ENCODE data around the gene CYTL1.
A peak's percentile ranks its signal among the peaks of the same experiment; 100 is the strongest.
"Not testable (repeated sequence)": the region's sequence is repeated elsewhere in the genome, so short reads cannot be mapped to it uniquely, and the experiment has no call there.

CYTL1 gene

DNA sequence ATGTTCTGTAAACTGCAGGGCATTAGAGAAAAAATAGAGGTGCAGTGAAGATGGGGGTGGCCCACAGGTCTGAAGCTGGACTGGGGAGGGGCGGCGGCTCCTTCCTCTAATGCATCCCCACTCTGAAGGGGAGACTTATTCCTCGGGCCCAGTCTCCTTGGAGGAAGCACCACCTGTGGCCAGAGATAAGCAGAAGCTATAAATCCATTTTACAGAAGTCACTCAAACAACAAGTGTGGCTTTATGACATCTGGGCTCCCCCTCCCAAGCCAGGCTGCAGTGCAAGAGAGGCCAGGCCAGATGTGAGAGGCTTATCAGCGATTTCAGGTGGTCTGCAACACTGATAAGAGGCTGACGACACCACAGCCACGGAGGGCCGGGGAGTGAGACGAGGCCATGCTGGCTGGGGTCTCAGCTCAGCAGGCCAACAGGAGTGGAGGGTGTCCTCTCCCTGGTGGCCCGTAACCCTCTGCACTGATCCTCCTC is 15.8 kb downstream of the CYTL1 start:
- TF ChIP-seq GATA1 (IDR thresholded peaks at IDR 0.05; ENCODE audit: low read depth, low read length) (peak; percentile 76), POLR2A (IDR thresholded peaks at IDR 0.05; ENCODE audit: low read length) (no peak)
- peak; percentile 89 to 98 for DNase-seq

DNA sequence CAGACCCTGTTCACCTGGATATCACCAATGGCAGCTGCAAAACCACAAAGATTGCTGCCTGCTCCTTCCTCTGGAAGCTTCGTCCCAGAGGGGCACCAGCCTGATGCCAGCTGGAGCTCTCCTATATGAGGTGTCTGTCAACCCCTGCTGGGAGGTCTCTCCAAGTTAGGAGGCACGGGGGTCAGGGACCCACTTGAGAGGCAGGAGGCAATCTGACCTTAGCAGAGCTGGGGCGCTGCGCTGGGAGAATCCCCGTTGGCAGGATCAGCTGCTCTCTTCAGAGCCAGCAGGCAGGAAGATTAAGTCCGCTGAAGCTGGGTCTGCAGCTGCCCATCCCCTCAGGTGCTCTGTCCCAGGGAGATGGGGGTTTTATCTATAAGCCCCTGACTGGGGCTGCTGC is 17.6 kb downstream of the CYTL1 start:
- DNase-seq, result not testable (repeated sequence)

- DNase-seq, result not testable (repeated sequence)
These were observed 22.3 kb downstream of the CYTL1 start for GRCh38 chr4:4996935-4997334.

- DNase-seq, result no peak
- TF ChIP-seq GATA1 (IDR thresholded peaks at IDR 0.05; ENCODE audit: low read depth, low read length) (no peak), POLR2A (IDR thresholded peaks at IDR 0.05; ENCODE audit: low read length) (no peak)
These were observed 23.4 kb downstream of the CYTL1 start for GRCh38 chr4:4995908-4996265.

- peak; percentile 79 to 86 for DNase-seq
- no peak for TF ChIP-seq GATA1 (IDR thresholded peaks at IDR 0.05; ENCODE audit: low read depth, low read length)
- TF ChIP-seq POLR2A (IDR thresholded peaks at IDR 0.05; ENCODE audit: low read length), result no peak
These were observed 24.0 kb downstream of the CYTL1 start for GRCh38 chr4:4995103-4995907.

- no peak for DNase-seq
- TF ChIP-seq GATA1 (IDR thresholded peaks at IDR 0.05; ENCODE audit: low read depth, low read length) (no peak), POLR2A (IDR thresholded peaks at IDR 0.05; ENCODE audit: low read length) (no peak)
These were observed 24.8 kb downstream of the CYTL1 start for GRCh38 chr4:4994312-4995097.

GRCh38 chr4:4992833-4993232 is 26.4 kb downstream of the CYTL1 start:
- no peak for TF ChIP-seq GATA1 (IDR thresholded peaks at IDR 0.05; ENCODE audit: low read depth, low read length)
- no peak for TF ChIP-seq POLR2A (IDR thresholded peaks at IDR 0.05; ENCODE audit: low read length)
- no peak for DNase-seq

- no peak for DNase-seq
- TF ChIP-seq GATA1 (IDR thresholded peaks at IDR 0.05; ENCODE audit: low read depth, low read length), result no peak
- no peak for TF ChIP-seq POLR2A (IDR thresholded peaks at IDR 0.05; ENCODE audit: low read length)
These were observed 27.6 kb downstream of the CYTL1 start for GRCh38 chr4:4991541-4992099.

GRCh38 chr4:4990857-4991540 is 28.3 kb downstream of the CYTL1 start:
- TF ChIP-seq POLR2A (IDR thresholded peaks at IDR 0.05; ENCODE audit: low read length), result no peak
- no peak for TF ChIP-seq GATA1 (IDR thresholded peaks at IDR 0.05; ENCODE audit: low read depth, low read length)
- DNase-seq, result peak in 1 of 2 experiments; percentile 42

DNA sequence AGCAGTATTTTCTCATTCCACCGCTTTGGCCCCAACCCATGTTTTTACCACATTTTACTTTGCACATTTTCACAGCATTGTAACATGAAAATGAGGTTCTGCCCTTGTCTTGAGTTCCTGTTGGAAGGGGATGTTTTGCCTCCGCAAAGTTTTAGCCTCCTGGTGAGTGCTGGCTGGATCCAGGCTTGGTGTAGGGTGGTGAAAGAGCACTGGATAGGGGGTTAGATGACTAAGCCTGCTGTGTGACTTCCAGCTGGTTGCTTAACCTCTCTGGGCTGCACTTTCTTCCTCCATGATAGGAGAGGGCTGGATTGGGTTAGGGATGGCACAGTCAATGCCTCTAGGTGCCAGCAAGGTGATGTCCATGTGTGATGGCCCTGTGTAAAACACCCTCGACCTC is 28.9 kb downstream of the CYTL1 start:
- no peak for DNase-seq
- TF ChIP-seq GATA1 (IDR thresholded peaks at IDR 0.05; ENCODE audit: low read depth, low read length) (no peak), POLR2A (IDR thresholded peaks at IDR 0.05; ENCODE audit: low read length) (no peak)

DNA sequence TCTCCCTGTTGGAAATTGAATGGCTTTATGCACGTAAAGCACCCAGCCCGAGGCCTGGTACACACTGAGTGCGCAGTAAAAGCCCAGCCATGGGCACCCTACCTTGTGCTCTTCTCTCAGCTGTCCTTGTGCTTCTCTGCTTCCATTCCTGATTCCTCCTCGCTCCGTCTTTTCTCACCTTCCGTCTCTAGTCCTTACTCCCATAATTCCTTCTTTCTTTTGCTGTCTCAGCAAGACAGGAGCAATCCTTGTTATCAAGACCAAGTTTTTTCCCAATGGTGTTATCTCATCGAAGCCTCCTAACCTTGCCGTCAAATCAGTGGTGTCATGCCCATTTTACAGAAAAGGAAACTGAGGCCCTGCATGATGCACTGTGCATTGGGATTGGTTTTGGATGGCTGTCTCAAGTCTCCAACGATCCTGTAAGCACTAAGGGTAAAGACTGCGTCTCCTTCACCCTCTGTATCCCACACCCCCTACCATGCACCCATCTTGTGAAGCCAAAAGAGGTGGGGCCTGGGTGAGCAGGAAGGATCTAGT is 30.1 kb downstream of the CYTL1 start:
- no peak for DNase-seq
- TF ChIP-seq POLR2A (IDR thresholded peaks at IDR 0.05; ENCODE audit: low read length), result no peak
- TF ChIP-seq GATA1 (IDR thresholded peaks at IDR 0.05; ENCODE audit: low read depth, low read length), result no peak

GRCh38 chr4:4987656-4988055 is 31.6 kb downstream of the CYTL1 start:
- no peak for DNase-seq
- no peak for TF ChIP-seq POLR2A (IDR thresholded peaks at IDR 0.05; ENCODE audit: low read length)
- TF ChIP-seq GATA1 (IDR thresholded peaks at IDR 0.05; ENCODE audit: low read depth, low read length), result no peak

DNA sequence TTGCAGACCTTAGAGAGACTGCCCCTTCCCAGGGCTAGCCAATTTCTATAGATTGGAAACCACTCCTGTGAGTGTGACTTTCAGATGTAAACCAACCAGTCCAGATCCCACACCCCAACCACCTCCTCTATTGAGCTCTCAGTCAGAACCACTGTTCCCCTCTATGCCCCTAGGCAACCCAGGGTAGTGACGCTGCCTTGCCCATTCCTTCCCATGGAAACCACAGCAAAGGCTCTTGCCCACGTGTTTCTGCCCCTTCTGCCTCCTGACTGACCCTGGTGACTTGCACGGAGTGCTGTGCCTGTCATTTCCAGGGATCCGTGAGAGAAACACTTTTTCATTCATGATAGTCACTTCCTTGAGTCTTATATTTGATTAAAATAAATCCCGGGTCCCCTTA is 32.4 kb downstream of the CYTL1 start:
- DNase-seq, result no peak
- TF ChIP-seq POLR2A (IDR thresholded peaks at IDR 0.05; ENCODE audit: low read length), result no peak

GRCh38 chr4:4985844-4986243 is 33.4 kb downstream of the CYTL1 start:
- TF ChIP-seq POLR2A (IDR thresholded peaks at IDR 0.05; ENCODE audit: low read length) (no peak), GATA1 (IDR thresholded peaks at IDR 0.05; ENCODE audit: low read depth, low read length) (no peak)
- DNase-seq, result peak; percentile 24 to 25

Data from erythroblast (primary cell).